Skeletal muscle tissue (tissue), 4 donors: Measurements from ENCODE around the gene DCDC2. TPM values are rescaled to one million over a fixed set of nuclear protein-coding genes. Genes with fewer than 3 reads are reported as not detected.

Experiments used
- H3K27ac ChIP-seq: one replicate; pipeline ENCODE4 v1.7.0; 2013; ENCODE audit warnings: mild to moderate bottlenecking, low read depth, low read length, inconsistent platforms
- H3K27me3 ChIP-seq, 3 donors: one replicate each; pipeline ENCODE4 v1.7.0; 2013; ENCODE audit warnings: low read length in 3 of 3; ENCODE audit not compliant: control insufficient read depth in 3 of 3, insufficient read depth in 3 of 3
- H3K36me3 ChIP-seq, 3 donors: one replicate each; pipeline ENCODE4 v1.7.0; 2013; ENCODE audit warnings: low read length in 3 of 3; ENCODE audit not compliant: control insufficient read depth in 3 of 3, insufficient read depth in 3 of 3
- H3K4me1 ChIP-seq, 3 donors: one replicate each; pipeline ENCODE4 v1.7.0; 2013; ENCODE audit warnings: low read length in 3 of 3, mild to moderate bottlenecking in 3 of 3; ENCODE audit not compliant: control insufficient read depth in 3 of 3, insufficient read depth in 3 of 3
- H3K4me3 ChIP-seq, 3 donors: one replicate each; pipeline ENCODE4 v1.7.0; 2013; ENCODE audit warnings: low read length in 3 of 3
- H3K9ac ChIP-seq, 3 donors: one replicate each; pipeline ENCODE4 v1.7.0; 2013; ENCODE audit warnings: low read length in 3 of 3, mild to moderate bottlenecking in 3 of 3, moderate library complexity in 2 of 3, low read depth in 1 of 3
- H3K9me3 ChIP-seq, 3 donors: one replicate each; pipeline ENCODE4 v1.7.0; 2013; ENCODE audit warnings: low read length in 3 of 3; ENCODE audit not compliant: control insufficient read depth in 3 of 3
- total RNA-seq: library from RNA; depleted of rRNA; stranded (reverse); fragments of >200 nt; gene quantifications from one replicate; pipeline ENCODE4 v1.2.3, GENCODE V29; 2014
- donor health status: Osteomylitis.

Gene DCDC2
- total RNA-seq, 1 donor from 2014 or later: not detected

- no peak overlapping the region for H3K4me3 ChIP-seq
- H3K27ac ChIP-seq: no peak overlapping the region
- no peak overlapping the region for H3K9ac ChIP-seq
- no peaks in the 10 kb centered on the region for H3K4me1 ChIP-seq
- H3K27me3 ChIP-seq: no peaks in the 10 kb centered on the region
- H3K9me3 ChIP-seq: no peaks in the 10 kb centered on the region
- H3K36me3 ChIP-seq: no peaks in the 10 kb centered on the region
These were observed 128.0 kb downstream of the DCDC2 start for GRCh38 chr6:24229696-24230405.

- Histone ChIP-seq H3K4me1 (no peaks in the 10 kb centered on the region), H3K27ac (peak overlapping the region; percentile 21), H3K9ac (no peak overlapping the region)
These were observed 129.1 kb downstream of the DCDC2 start for GRCh38 chr6:24228681-24229255.

GRCh38 chr6:24228123-24228522 lies 129.7 kb downstream of the DCDC2 start:
- Histone ChIP-seq H3K27me3 (no peaks in the 10 kb centered on the region), H3K9me3 (no peaks in the 10 kb centered on the region), H3K36me3 (no peaks in the 10 kb centered on the region), H3K4me1 (no peaks in the 10 kb centered on the region), H3K4me3 (no peak overlapping the region), H3K27ac (no peak overlapping the region), H3K9ac (no peak overlapping the region)

More at GRCh38 chr6:24228681-24229255, 129.1 kb downstream of the DCDC2 start:
- Histone ChIP-seq H3K4me3 (no peak overlapping the region), H3K9me3 (no peaks in the 10 kb centered on the region), H3K36me3 (no peaks in the 10 kb centered on the region), H3K27me3 (no peaks in the 10 kb centered on the region)

GRCh38 chr6:24227556-24227955 lies 130.3 kb downstream of the DCDC2 start:
- Histone ChIP-seq H3K27ac (no peak overlapping the region), H3K9me3 (no peaks in the 10 kb centered on the region), H3K27me3 (no peaks in the 10 kb centered on the region), H3K36me3 (no peaks in the 10 kb centered on the region), H3K4me3 (no peak overlapping the region), H3K9ac (no peak overlapping the region), H3K4me1 (no peaks in the 10 kb centered on the region)

- Histone ChIP-seq H3K27me3 (no peaks in the 10 kb centered on the region), H3K27ac (no peak overlapping the region), H3K4me1 (no peaks in the 10 kb centered on the region), H3K9me3 (no peaks in the 10 kb centered on the region), H3K9ac (no peak overlapping the region), H3K4me3 (no peak overlapping the region), H3K36me3 (no peaks in the 10 kb centered on the region)
These were observed 131.3 kb downstream of the DCDC2 start for GRCh38 chr6:24226541-24226940.

GRCh38 chr6:24225838-24226237 lies 132.0 kb downstream of the DCDC2 start:
- Histone ChIP-seq H3K4me1 (no peaks in the 10 kb centered on the region), H3K27ac (no peak overlapping the region), H3K36me3 (no peaks in the 10 kb centered on the region), H3K4me3 (no peak overlapping the region), H3K9ac (no peak overlapping the region), H3K9me3 (no peaks in the 10 kb centered on the region), H3K27me3 (no peaks in the 10 kb centered on the region)

GRCh38 chr6:24223115-24223919 lies 134.5 kb downstream of the DCDC2 start:
- Histone ChIP-seq H3K27me3 (no peaks in the 10 kb centered on the region), H3K4me3 (no peak overlapping the region), H3K27ac (no peak overlapping the region), H3K9me3 (no peaks in the 10 kb centered on the region), H3K36me3 (no peaks in the 10 kb centered on the region), H3K9ac (no peak overlapping the region), H3K4me1 (no peaks in the 10 kb centered on the region)

- H3K9me3 ChIP-seq: no peaks in the 10 kb centered on the region
- no peak overlapping the region for H3K27ac ChIP-seq
- no peaks in the 10 kb centered on the region for H3K4me1 ChIP-seq
- H3K9ac ChIP-seq: no peak overlapping the region
- no peaks in the 10 kb centered on the region for H3K27me3 ChIP-seq
- no peak overlapping the region for H3K4me3 ChIP-seq
- no peaks in the 10 kb centered on the region for H3K36me3 ChIP-seq
These were observed 138.2 kb downstream of the DCDC2 start for GRCh38 chr6:24219670-24220069.

GRCh38 chr6:24214984-24215383 lies 142.9 kb downstream of the DCDC2 start:
- Histone ChIP-seq H3K9ac (no peak overlapping the region), H3K36me3 (no peaks in the 10 kb centered on the region), H3K4me1 (no peaks in the 10 kb centered on the region), H3K4me3 (no peak overlapping the region), H3K27me3 (no peaks in the 10 kb centered on the region), H3K9me3 (no peaks in the 10 kb centered on the region), H3K27ac (no peak overlapping the region)

- Histone ChIP-seq H3K27me3 (no peaks in the 10 kb centered on the region), H3K36me3 (no peaks in the 10 kb centered on the region), H3K9ac (no peak overlapping the region), H3K4me1 (no peaks in the 10 kb centered on the region), H3K4me3 (no peak overlapping the region), H3K9me3 (no peaks in the 10 kb centered on the region), H3K27ac (no peak overlapping the region)
These were observed 150.4 kb downstream of the DCDC2 start for GRCh38 chr6:24207413-24207812.
